22Rv1 (cell line): ENCODE measurements around the gene SETBP1.

Experiments
- CTCF ChIP-seq: fragments of 450-650 bp; IDR thresholded peaks from 2 replicates; pipeline ENCODE4 v1.5.1; 2017; ENCODE audit warnings: mild to moderate bottlenecking
- ZFX ChIP-seq: fragments of 450-650 bp; IDR thresholded peaks from 2 replicates; pipeline ENCODE4 v1.6.1; 2017; ENCODE audit warnings: antibody characterized with exemption, borderline replicate concordance

- TF ChIP-seq CTCF (no peak), ZFX (no peak)
Observed at GRCh38 chr18:44725300-44726058, 44.8 kb downstream of the SETBP1 start.
